ENCODE measurements around the gene DKC1. TPM values are rescaled to one million over a fixed set of nuclear protein-coding genes. Genes with fewer than 3 reads are reported as not detected.

DKC1 gene
- total RNA-seq, 1 experiment from 2014 or later, result 160 TPM

GRCh38 chrX:154729439-154729838, 33.2 kb upstream of the DKC1 start:
- H3T11ph ChIP-seq (ENCODE audit: low read length), result no peak overlapping the region
- no peak overlapping the region for H3K4me2 ChIP-seq (ENCODE audit: insufficient read depth, insufficient read length, low read length)
- DNase-seq, result no peak
- no peaks in the 10 kb centered on the region for H3K79me1 ChIP-seq (ENCODE audit: insufficient read depth, low read depth, low read length, poor library complexity, severe bottlenecking)
- no peak overlapping the region for H3K23ac ChIP-seq (ENCODE audit: insufficient read length, low read depth, low read length)
- TF ChIP-seq CTCF (conservative IDR thresholded peaks at IDR 0.05), result no peak
- peaks cover 66% of the 10 kb centered on the region for H3K9me3 ChIP-seq (ENCODE audit: control insufficient read depth, low read depth, low read length)
- no peak overlapping the region for H2AK5ac ChIP-seq (ENCODE audit: insufficient read length, low read length)
- no peak overlapping the region for H3K27ac ChIP-seq (ENCODE audit: insufficient read length, low read depth, low read length)
- H3K79me2 ChIP-seq (ENCODE audit: insufficient read depth, low read length), result no peaks in the 10 kb centered on the region
- no peaks in the 10 kb centered on the region for H3K27me3 ChIP-seq (ENCODE audit: insufficient read depth, low read length)
- H3K14ac ChIP-seq (ENCODE audit: insufficient read depth, low read length), result no peak overlapping the region
- WGBS (ENCODE audit: extremely low coverage, insufficient read length, low lambda C conversion rate), result no CpG with 5 or more reads among the region's 3 CpGs
- H3K9ac ChIP-seq (ENCODE audit: extremely low read depth, insufficient read length, low read length), result no peak overlapping the region
- H2BK20ac ChIP-seq (ENCODE audit: low read depth, low read length, poor library complexity, severe bottlenecking), result no peak overlapping the region
- no peak overlapping the region for H3K18ac ChIP-seq (ENCODE audit: insufficient read length, low read depth, low read length)
- H2BK5ac ChIP-seq (ENCODE audit: insufficient read length, low read length), result no peak overlapping the region
- no peak overlapping the region for H4K8ac ChIP-seq (replicated peaks; ENCODE audit: insufficient read length, low read depth, low read length)
- H2AFZ ChIP-seq (ENCODE audit: low read length), result no peak overlapping the region
- Mint-ChIP-seq H3K4me1 (peaks cover 5 to 9% of the 10 kb centered on the region in 2 experiments; a peak in 2 of 4 replicates), H3K9me3 (peaks cover 78 to 85% of the 10 kb centered on the region in 2 experiments), H3K4me3 (no peak overlapping the region), H3K27me3 (ENCODE audit: low read depth) (no peaks in the 10 kb centered on the region), H3K27ac (no peak overlapping the region), H3K36me3 (ENCODE audit: insufficient read depth in 1 of 3, low read depth in 3 of 3) (peaks cover 0 to 2% (median 0%) of the 10 kb centered on the region in 3 experiments; a peak in 3 of 7 replicates)
- no peak overlapping the region for H4K5ac ChIP-seq (ENCODE audit: insufficient read length, low read depth, low read length)
- no peak overlapping the region for H3K4ac ChIP-seq (ENCODE audit: low read depth, low read length)
- H2BK12ac ChIP-seq (ENCODE audit: insufficient read length, low read depth, low read length), result no peak overlapping the region
- no peak overlapping the region for H4K91ac ChIP-seq (ENCODE audit: insufficient read length, low read depth, low read length)
- H4K20me1 ChIP-seq (ENCODE audit: control insufficient read depth, insufficient read depth, insufficient read length), result no peaks in the 10 kb centered on the region
- H3K4me1 ChIP-seq (ENCODE audit: insufficient read depth, low read length), result peaks cover 2% of the 10 kb centered on the region; the same call in 1 of the 2 replicates
- no peaks in the 10 kb centered on the region for H3K23me2 ChIP-seq (ENCODE audit: insufficient read length, low read depth, low read length, poor library complexity, severe bottlenecking)
- no peak overlapping the region for H2BK15ac ChIP-seq (ENCODE audit: low read depth, low read length)
- H3K56ac ChIP-seq (ENCODE audit: insufficient read length, low read depth, low read length), result no peak overlapping the region
- no peak overlapping the region for H2BK120ac ChIP-seq (ENCODE audit: low read depth, low read length, poor library complexity, severe bottlenecking)

Measured in H9 (cell line).